ENCODE results near the gene PTPRB. TPM values are rescaled to one million over a fixed set of nuclear protein-coding genes. Genes with fewer than 3 reads are reported as not detected.

Gene PTPRB
- total and polyA plus RNA-seq, 2 donors (not counting 3 experiments of a cell fraction or from before 2014, with no cell fraction given): 64.1 to 151 TPM

DNA sequence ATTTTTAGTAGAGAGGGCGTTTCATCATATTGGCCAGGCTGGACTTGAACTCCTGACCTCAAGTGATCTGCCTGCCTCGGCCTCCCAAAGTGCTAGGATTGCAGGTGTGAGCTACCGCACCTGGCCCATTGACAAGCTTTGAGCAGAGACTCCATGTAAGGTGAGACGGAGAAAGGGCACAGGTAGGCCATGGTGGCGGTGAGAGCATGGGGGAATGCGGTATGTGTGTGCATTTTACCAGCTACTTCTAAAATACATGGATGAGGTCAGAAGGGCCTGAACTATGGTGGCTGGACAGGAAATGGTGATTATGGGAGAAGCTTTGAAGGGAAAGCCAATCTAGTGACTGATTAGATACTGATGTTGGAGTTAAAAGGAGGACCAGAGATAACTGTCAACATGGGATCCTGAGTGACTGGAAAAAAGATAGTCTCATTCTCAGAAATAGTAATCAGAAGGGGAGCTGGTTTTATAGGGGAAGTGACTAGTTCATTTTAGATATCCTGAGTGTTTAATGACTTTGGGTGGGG, 21.9 kb upstream of the PTPRB start:
- no peak overlapping the region for H3K27ac ChIP-seq (ENCODE audit: insufficient read depth, low read depth, low read length)
- H2AFZ ChIP-seq (ENCODE audit: low read depth, low read length): no peak overlapping the region
- H3K79me2 ChIP-seq (ENCODE audit: control insufficient read depth, insufficient read depth, low read length): no peaks in the 10 kb centered on the region
- no peaks in the 10 kb centered on the region for H3K27me3 ChIP-seq (ENCODE audit: control insufficient read depth in 2 of 2, insufficient read depth in 2 of 2, low read length in 2 of 2)
- ChIA-PET POLR2A (no interaction called here), CTCF (interaction anchor here (0.7 to 1.2 kb wide), 3 partner anchors 23 to 60 kb away, joined by 3 to 4 read pairs (median 4); no protein-coding TSS in a partner anchor)
- no peak overlapping the region for H3K4me2 ChIP-seq (ENCODE audit: insufficient read depth, low read length)
- FAIRE-seq: no peak
- dilution Hi-C loops (cut with MboI; ENCODE audit: extremely low pct_ligation_motif_present, low sequenced_read_pairs): no loop called here
- no peaks in the 10 kb centered on the region for H3K36me3 ChIP-seq (ENCODE audit: control insufficient read depth in 2 of 2, extremely low read depth in 1 of 2, insufficient read depth in 2 of 2, low read length in 2 of 2)
- no peak for TF ChIP-seq JUN (IDR thresholded peaks at IDR 0.05; ENCODE audit: borderline replicate concordance, insufficient read depth, insufficient read length, low read depth)
- TF ChIP-seq MYC (IDR thresholded peaks at IDR 0.05; ENCODE audit: low read depth, low read length): no peak
- no peak for TF ChIP-seq GATA2 (IDR thresholded peaks at IDR 0.05; ENCODE audit: insufficient read depth, insufficient read length, low read depth, low read length)
- no peak for TF ChIP-seq EZH2 (IDR thresholded peaks at IDR 0.05; ENCODE audit: borderline replicate concordance, low read depth, low read length, severe bottlenecking)
- TF ChIP-seq FOS (IDR thresholded peaks at IDR 0.05; ENCODE audit: borderline replicate concordance, insufficient read depth, low read length): no peak
- TF ChIP-seq, protein P1, sequence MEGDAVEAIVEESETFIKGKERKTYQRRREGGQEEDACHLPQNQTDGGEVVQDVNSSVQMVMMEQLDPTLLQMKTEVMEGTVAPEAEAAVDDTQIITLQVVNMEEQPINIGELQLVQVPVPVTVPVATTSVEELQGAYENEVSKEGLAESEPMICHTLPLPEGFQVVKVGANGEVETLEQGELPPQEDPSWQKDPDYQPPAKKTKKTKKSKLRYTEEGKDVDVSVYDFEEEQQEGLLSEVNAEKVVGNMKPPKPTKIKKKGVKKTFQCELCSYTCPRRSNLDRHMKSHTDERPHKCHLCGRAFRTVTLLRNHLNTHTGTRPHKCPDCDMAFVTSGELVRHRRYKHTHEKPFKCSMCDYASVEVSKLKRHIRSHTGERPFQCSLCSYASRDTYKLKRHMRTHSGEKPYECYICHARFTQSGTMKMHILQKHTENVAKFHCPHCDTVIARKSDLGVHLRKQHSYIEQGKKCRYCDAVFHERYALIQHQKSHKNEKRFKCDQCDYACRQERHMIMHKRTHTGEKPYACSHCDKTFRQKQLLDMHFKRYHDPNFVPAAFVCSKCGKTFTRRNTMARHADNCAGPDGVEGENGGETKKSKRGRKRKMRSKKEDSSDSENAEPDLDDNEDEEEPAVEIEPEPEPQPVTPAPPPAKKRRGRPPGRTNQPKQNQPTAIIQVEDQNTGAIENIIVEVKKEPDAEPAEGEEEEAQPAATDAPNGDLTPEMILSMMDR (IDR thresholded peaks at IDR 0.05; ENCODE audit: extremely low read depth in 1 of 2, insufficient read depth in 1 of 2, low read depth in 1 of 2, low read length in 2 of 2): no peak
- TF ChIP-seq, protein P2, sequence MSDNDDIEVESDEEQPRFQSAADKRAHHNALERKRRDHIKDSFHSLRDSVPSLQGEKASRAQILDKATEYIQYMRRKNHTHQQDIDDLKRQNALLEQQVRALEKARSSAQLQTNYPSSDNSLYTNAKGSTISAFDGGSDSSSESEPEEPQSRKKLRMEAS (IDR thresholded peaks at IDR 0.05; ENCODE audit: insufficient read depth, insufficient read length): no peak
- no peak for TF ChIP-seq POLR2A (IDR thresholded peaks at IDR 0.05; ENCODE audit: low read depth, low read length)
- TF ChIP-seq POLR2AphosphoS5 (IDR thresholded peaks at IDR 0.05; ENCODE audit: insufficient read depth, low read depth, low read length): no peak
- intact Hi-C loops (cut with micrococcal nuclease): no loop called here
- H3K9ac ChIP-seq (replicated peaks; ENCODE audit: extremely low read depth, insufficient read depth, low read length): no peak overlapping the region
- no peaks in the 10 kb centered on the region for H3K9me3 ChIP-seq (replicated peaks; ENCODE audit: control insufficient read depth, insufficient read depth, low read length)
- H3K4me1 ChIP-seq (ENCODE audit: control insufficient read depth, extremely low read depth, insufficient read depth, low read length): peaks cover 29% of the 10 kb centered on the region
- no peaks in the 10 kb centered on the region for H4K20me1 ChIP-seq (replicated peaks; ENCODE audit: control insufficient read depth, extremely low read depth, insufficient read depth, low read length)
- BruUV-seq (replicated peaks): no TSS peak
- no peak for DNase-seq (ENCODE audit: low read depth, low spot score)
- H3K4me3 ChIP-seq (replicated peaks in 1 of 3; ENCODE audit: insufficient read depth in 1 of 3, low read depth in 1 of 3, low read length in 3 of 3): no peak overlapping the region
- H3K9me1 ChIP-seq (replicated peaks; ENCODE audit: control insufficient read depth, extremely low read depth, insufficient read depth, low read length): no peaks in the 10 kb centered on the region
